ENCODE results near the gene HIVEP2. TPM values are rescaled to one million over a fixed set of nuclear protein-coding genes. Genes with fewer than 3 reads are reported as not detected.

Gene HIVEP2
- total and polyA plus RNA-seq, 8 donors: 0.58 to 14.3 (median 4.8) TPM

DNA sequence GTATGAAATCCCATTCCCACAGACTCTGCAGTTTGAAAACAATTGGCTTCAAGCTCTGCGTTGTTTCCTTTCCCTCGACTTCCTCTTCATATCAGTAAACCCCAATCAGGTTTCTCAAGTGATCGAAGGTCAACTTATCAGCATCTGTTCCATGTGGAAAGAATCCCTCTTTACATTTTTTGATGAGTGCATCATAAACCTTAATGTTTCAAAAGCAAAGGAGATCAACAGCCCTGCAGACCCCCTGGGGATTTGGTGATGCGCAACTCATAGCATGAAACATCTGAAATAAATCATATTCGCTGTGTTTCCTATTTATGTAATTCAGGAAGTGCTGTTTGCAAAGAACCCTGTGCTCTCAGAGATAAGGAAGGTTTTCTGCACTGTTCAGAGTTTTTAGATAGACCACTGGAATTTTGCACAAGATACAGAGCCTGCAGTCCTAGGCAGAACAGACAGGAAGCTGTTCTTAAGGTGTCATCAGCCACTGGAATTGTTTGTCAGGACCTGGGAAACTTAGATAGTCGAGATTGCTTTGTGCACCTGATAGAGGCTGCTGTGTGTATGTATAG lies 216.0 kb downstream of the HIVEP2 start:
- peaks cover 6 to 15% (median 9%) of the 10 kb centered on the region in 4 donors for H3K4me1 ChIP-seq
- peaks cover 0 to 5% (median 0%) of the 10 kb centered on the region in 3 donors for H3K27me3 ChIP-seq
- H3K9me3 ChIP-seq: no peaks in the 10 kb centered on the region
- TF ChIP-seq POLR2AphosphoS5 (IDR thresholded peaks at IDR 0.05) (no peak), EP300 (IDR thresholded peaks at IDR 0.05) (no peak), POLR2A (IDR thresholded peaks at IDR 0.05) (no peak)
- TF ChIP-seq, protein P1, sequence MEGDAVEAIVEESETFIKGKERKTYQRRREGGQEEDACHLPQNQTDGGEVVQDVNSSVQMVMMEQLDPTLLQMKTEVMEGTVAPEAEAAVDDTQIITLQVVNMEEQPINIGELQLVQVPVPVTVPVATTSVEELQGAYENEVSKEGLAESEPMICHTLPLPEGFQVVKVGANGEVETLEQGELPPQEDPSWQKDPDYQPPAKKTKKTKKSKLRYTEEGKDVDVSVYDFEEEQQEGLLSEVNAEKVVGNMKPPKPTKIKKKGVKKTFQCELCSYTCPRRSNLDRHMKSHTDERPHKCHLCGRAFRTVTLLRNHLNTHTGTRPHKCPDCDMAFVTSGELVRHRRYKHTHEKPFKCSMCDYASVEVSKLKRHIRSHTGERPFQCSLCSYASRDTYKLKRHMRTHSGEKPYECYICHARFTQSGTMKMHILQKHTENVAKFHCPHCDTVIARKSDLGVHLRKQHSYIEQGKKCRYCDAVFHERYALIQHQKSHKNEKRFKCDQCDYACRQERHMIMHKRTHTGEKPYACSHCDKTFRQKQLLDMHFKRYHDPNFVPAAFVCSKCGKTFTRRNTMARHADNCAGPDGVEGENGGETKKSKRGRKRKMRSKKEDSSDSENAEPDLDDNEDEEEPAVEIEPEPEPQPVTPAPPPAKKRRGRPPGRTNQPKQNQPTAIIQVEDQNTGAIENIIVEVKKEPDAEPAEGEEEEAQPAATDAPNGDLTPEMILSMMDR (IDR thresholded peaks at IDR 0.05): no peak
- H3K4me3 ChIP-seq: no peak overlapping the region
- no peak overlapping the region for H3K27ac ChIP-seq
- 20 to 26% (median 26%) methylated on average over 6 of the region's 6 CpGs for WGBS, 5 donors
- peak in 1 of 2 donors; percentile 50 for DNase-seq
- intact Hi-C loops (cut with DNase I; ENCODE audit: low total_unique reads): no loop called here
- no peaks in the 10 kb centered on the region for H3K36me3 ChIP-seq

DNA sequence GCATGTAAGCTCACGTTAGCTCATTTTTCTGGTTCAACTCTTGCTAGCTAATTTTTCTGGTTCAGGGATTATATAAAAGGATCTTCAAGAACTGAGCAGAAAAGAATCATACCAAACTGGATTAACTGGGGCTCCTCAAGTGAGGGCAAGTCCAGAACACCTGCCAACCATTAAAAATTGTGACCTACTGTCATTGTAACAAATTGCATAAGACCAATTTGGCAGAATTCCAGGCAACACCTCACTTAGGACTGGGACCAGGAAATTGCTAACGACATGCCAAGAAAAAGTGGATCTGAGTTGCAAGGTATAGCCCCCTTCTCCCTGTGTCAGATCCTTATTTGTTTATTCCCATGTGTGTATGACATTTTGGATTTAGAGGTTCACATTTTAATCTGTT lies 216.6 kb downstream of the HIVEP2 start:
- 42 to 62% (median 45%) methylated on average over 2 of the region's 2 CpGs for WGBS, 5 donors
- Histone ChIP-seq H3K27ac (no peak overlapping the region), H3K9me3 (no peaks in the 10 kb centered on the region), H3K36me3 (no peaks in the 10 kb centered on the region), H3K4me1 (peaks cover 6 to 15% (median 9%) of the 10 kb centered on the region in 4 donors), H3K27me3 (peaks cover 0 to 5% (median 0%) of the 10 kb centered on the region in 3 donors), H3K4me3 (no peak overlapping the region)
- intact Hi-C loops (cut with DNase I; ENCODE audit: low total_unique reads): no loop called here
- peak in 1 of 2 donors; percentile 77 for DNase-seq
- TF ChIP-seq EP300 (IDR thresholded peaks at IDR 0.05) (no peak), POLR2AphosphoS5 (IDR thresholded peaks at IDR 0.05) (no peak), POLR2A (IDR thresholded peaks at IDR 0.05) (no peak)
- TF ChIP-seq, protein P1 (IDR thresholded peaks at IDR 0.05): no peak

DNA sequence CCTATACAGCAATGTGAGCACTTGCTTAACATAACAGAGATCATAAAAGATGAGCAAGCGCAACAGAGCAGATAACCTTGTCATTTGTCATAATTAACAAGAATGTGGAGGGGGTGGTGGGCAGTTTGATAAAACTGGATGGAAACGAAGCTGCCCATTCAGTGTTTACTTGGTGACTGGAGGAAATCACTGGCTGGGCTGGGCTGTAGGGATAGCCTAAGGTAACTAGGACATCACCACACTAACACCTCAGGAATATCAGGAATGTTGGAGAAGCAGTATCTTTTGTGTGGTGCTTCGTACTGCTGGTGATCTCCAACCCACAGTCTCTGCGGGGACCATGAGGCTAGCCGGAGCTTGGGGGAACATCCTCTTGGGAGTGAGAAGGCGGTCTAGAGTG lies 218.4 kb downstream of the HIVEP2 start:
- Histone ChIP-seq H3K4me1 (peaks cover 6 to 15% (median 9%) of the 10 kb centered on the region in 4 donors), H3K27ac (no peak overlapping the region), H3K4me3 (no peak overlapping the region), H3K9me3 (no peaks in the 10 kb centered on the region), H3K27me3 (peaks cover 0 to 5% (median 0%) of the 10 kb centered on the region in 3 donors), H3K36me3 (no peaks in the 10 kb centered on the region)
- TF ChIP-seq POLR2A (IDR thresholded peaks at IDR 0.05) (no peak), EP300 (IDR thresholded peaks at IDR 0.05) (no peak), POLR2AphosphoS5 (IDR thresholded peaks at IDR 0.05) (no peak)
- TF ChIP-seq, protein P1 (IDR thresholded peaks at IDR 0.05): no peak
- DNase-seq: no peak
- WGBS, 5 donors: 89 to 95% (median 93%) methylated on average over 6 of the region's 6 CpGs
- intact Hi-C loops (cut with DNase I; ENCODE audit: low total_unique reads): no loop called here

DNA sequence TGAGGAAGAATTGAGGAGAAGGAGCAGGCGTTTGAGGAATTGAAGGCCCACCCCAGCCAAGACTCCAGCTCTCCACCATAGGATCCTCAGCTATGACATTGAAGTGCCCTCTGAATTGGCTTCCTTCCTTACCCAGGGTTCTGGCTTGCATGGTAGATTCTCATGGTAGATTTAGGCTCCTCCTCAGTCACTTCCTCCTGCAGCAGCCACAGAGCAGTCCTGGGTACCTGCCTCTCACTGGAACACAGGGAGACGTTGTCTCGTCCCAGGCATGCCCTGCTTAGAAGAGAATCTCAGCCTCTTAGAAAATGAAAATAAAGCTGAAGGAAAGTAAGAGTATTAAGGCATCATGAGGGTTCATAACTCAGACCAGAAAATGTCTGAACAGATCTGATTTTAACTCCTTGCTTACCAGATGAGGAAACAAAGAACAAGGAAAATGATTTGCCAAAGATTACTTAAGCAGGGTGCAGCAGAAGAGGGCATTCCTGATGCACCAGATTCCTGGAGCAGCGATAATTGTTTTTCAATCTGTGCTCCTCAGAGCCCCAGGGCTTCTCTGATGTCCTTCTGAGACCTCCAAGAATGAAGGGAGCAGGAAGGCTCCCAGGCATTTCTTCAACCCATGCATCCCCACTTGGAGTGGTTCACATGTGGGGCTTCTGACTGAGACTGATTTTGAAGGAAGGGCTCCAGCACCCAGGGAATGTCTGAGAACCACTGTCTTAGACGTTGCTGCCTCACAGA lies 219.8 kb downstream of the HIVEP2 start:
- no peaks in the 10 kb centered on the region for H3K36me3 ChIP-seq
- no peak overlapping the region for H3K27ac ChIP-seq
- H3K4me3 ChIP-seq: no peak overlapping the region
- 77 to 83% (median 78%) methylated on average over 5 of the region's 5 CpGs for WGBS, 5 donors
- intact Hi-C loops (cut with DNase I; ENCODE audit: low total_unique reads): no loop called here
- DNase-seq: no peak
- H3K27me3 ChIP-seq: peaks cover 0 to 5% (median 0%) of the 10 kb centered on the region in 3 donors
- no peaks in the 10 kb centered on the region for H3K9me3 ChIP-seq
- TF ChIP-seq EP300 (IDR thresholded peaks at IDR 0.05): no peak
- TF ChIP-seq, protein P1 (IDR thresholded peaks at IDR 0.05): no peak
- no peak for TF ChIP-seq POLR2A (IDR thresholded peaks at IDR 0.05)
- TF ChIP-seq POLR2AphosphoS5 (IDR thresholded peaks at IDR 0.05): no peak
- H3K4me1 ChIP-seq: peaks cover 6 to 15% (median 9%) of the 10 kb centered on the region in 4 donors

Measured in stomach (tissue), 9 donors.